HL-60 (cell line): ENCODE measurements around the gene ADGRL3.

ENCODE experiments used
- POLR2AphosphoS5 ChIP-seq: IDR thresholded peaks from 2 replicates; pipeline ENCODE4 v1.6.1; 2012; ENCODE audit warnings: low read depth
- TF ChIP-seq, protein P1 (sequence below): IDR thresholded peaks from one replicate; pipeline ENCODE4 v1.5.1; 2011; ENCODE audit warnings: low read length, control low read depth, inconsistent platforms; ENCODE audit not compliant: insufficient read depth

DNA sequence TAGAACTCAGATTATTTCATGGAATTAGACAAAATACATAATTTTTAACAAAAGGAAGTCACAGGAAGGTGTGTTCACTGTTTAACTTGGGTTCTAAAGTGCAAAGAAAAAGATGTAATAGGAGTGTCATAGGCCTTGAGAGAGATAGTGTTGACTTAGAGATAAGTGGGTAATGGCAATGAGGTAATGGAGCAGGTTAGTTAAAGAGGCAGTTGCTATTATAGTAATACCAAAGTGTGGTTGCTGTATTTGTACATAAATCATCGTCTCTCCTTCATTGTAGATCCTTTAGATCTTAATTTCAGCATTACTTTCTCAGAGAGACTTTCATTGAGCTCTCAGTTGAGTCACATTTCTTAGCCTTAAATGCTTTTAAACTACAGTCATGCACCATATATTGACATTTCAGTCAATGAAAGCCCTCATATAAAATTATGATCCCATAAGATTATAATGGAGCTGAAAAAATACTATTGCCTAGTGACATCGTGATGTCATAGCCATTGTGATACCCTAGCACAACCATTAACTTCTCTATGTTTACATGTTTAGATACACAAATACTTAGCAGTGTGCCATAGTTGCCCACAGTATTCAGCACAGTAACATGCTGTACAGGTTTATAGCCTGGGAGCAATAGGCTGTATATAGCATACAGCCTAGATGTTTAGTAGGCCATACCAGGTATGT is 245.4 kb downstream of the ADGRL3 start:
- TF ChIP-seq POLR2AphosphoS5 = no peak
- TF ChIP-seq, protein P1, sequence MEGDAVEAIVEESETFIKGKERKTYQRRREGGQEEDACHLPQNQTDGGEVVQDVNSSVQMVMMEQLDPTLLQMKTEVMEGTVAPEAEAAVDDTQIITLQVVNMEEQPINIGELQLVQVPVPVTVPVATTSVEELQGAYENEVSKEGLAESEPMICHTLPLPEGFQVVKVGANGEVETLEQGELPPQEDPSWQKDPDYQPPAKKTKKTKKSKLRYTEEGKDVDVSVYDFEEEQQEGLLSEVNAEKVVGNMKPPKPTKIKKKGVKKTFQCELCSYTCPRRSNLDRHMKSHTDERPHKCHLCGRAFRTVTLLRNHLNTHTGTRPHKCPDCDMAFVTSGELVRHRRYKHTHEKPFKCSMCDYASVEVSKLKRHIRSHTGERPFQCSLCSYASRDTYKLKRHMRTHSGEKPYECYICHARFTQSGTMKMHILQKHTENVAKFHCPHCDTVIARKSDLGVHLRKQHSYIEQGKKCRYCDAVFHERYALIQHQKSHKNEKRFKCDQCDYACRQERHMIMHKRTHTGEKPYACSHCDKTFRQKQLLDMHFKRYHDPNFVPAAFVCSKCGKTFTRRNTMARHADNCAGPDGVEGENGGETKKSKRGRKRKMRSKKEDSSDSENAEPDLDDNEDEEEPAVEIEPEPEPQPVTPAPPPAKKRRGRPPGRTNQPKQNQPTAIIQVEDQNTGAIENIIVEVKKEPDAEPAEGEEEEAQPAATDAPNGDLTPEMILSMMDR = no peak
